ENCODE results near the gene ARL5A.
"Not testable (repeated sequence)": the region's sequence is repeated elsewhere in the genome, so short reads cannot be mapped to it uniquely, and the experiment has no call there.

The ARL5A gene, protein sequence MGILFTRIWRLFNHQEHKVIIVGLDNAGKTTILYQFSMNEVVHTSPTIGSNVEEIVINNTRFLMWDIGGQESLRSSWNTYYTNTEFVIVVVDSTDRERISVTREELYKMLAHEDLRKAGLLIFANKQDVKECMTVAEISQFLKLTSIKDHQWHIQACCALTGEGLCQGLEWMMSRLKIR

DNA sequence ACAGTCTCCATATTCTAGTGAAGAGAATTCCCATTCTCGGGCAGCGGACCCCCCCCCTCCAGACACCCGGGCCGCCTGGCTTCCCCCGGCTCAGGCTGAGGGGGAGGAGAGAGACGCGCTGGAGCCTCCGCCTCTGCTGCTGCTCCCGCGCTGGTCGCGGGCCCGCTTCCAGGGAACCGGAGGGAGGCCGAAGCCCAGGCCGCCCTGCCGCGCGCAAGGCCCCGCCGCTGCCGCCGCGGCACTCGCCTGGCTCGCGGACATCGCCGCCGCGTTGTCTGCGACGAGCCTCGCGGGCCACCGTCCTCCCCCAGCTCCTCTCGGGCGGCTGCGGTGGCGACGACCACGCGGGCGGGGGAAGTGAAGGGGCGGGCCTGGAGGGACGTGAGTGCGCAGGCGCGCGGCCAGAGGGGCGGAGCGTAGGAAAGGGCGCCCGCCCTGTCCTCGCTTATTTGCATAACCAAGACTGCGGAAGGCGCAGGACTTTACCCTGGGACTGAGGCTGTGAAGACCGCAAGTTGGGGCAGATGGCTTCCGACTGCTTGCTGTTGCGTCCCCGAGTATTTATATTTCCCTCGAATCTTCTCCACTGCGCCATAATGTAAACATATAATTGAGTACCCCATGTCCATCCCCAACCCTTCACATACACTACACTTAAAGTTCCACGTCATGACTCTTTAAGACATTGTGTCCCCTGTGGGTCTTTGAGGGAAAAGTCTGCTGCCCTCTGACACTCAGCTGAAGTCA, at the start of gene ARL5A:
Gene ARL5A, minus strand, starts transcription at position 279 of the 747 bp plus-strand sequence. Its CDS starts 245 bp downstream, at position 34.
- peak; percentile 86 to 93 for DNase-seq (ENCODE audit: low read depth in 2 of 2)

DNA sequence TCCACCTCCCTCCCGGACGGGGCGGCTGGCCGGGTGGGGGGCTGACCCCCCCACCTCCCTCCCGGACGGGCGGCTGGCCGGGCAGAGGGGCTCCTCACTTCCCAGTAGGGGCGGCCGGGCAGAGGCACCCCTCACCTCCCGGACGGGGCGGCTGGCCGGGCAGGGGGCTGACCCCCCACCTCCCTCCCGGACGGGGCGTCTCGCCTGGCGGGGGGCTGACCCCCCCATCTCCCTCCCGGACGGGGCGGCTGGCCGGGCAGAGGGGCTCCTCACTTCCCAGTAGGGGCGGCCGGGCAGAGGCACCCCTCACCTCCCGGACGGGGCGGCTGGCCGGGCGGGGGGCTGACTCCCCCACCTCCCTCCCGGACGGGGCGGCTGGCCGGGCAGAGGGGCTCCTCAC, 47.4 kb upstream of the ARL5A start:
- DNase-seq (ENCODE audit: low read depth in 2 of 2) = not testable (repeated sequence)

DNA sequence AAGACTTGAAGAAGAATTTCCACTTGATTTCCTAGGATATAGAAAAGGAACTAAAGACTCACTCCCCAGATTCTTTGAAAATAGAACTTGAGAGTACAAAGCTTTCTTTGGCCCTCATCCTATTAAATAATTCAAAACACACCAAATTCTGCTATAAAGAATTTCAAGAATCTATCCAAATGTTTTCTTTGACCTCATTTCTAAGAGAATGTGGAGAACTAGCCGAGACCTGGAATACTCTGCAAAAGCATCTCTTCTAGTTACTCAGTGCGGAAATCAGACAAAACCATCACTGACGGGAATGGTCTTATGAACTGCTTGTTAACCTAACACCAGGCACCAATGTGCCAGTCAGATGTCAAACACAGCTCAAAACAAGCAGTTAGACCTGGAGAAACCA, 44.2 kb upstream of the ARL5A start:
- no peak for DNase-seq (ENCODE audit: low read depth in 2 of 2)

DNA sequence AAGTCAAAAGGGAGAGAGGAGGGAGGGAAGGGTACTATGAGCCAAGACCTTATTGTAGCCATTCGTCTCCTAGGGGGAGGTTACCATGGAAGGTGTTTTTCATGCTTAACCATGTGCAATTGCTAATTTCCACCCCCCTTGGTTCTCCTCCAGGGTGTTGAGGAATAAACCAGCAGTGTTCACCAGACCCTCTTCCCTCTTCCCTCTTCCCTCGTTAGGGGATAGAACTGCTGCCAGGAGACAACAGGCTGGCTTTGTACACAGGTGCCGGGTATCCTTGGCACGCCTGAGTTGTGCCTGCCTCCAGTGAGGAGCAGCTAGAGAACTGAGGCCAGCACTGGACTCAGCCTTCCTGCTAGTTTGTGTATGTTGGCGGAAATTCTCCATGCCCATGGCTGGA, 41.1 kb upstream of the ARL5A start:
- DNase-seq (ENCODE audit: low read depth in 2 of 2) = no peak

DNA sequence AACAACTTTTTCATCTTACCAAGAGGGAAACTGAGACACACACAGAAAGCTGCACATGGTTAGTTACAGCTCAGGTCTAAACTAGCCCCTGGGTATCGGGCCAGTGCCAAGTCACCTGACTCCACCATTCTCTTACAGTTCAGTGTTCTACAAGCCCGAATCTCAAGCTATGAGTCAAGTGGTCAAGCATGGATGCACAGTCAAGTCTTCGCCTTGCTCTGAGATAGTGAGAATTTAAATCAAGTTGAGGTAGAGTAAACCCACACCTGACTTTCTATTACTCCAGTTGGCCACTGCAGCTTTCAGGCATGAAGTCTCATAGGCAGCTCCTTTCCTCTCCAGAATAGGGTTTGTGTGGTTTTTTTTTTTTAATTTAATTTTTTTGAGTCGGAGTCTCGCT, 34.5 kb upstream of the ARL5A start:
- no peak for DNase-seq (ENCODE audit: low read depth in 2 of 2)

DNA sequence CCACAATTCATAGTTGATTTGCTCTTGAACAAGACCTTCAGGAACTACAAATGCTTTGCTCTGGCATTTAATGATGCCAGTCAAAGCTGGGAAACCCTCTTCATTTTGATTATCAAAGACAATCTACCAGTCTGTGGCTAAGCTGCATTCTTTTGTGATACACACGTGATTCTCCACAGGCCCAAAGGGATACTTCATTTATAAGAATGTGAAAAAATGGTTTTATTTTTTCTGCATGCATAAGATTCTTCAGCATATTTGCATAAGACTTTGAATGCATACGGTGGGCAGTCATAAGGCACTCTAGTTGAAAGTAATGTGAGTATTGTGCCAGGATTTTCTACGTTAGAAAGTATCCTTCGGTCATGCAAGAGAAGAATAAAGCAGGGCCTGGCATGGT, 33.0 kb upstream of the ARL5A start:
- DNase-seq (ENCODE audit: low read depth in 2 of 2) = no peak

DNA sequence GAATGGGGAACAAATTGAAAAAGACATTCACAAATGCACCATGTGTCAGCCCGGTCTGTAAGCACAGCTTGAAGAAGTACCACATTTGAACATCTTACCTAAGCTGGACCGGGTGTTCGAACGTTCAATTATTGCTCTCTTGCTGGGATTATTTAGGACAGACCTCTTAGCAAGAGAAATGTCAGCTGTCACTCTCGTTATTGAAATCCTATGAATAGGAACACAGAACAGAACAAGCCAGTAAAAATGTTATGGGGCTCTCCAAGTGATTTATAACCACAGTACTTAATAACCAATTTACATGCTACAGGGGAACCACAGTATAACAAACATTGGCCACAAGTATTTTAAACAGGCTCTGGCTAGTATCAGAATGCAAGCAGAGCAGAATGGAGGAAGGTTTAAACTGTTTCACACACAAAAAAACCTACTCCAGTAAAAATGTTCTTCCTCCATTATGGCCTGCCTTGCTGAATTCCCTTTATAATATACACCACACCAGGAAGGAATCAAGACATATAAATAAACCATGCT, 32.5 kb upstream of the ARL5A start:
- no peak for DNase-seq (ENCODE audit: low read depth in 2 of 2)

DNA sequence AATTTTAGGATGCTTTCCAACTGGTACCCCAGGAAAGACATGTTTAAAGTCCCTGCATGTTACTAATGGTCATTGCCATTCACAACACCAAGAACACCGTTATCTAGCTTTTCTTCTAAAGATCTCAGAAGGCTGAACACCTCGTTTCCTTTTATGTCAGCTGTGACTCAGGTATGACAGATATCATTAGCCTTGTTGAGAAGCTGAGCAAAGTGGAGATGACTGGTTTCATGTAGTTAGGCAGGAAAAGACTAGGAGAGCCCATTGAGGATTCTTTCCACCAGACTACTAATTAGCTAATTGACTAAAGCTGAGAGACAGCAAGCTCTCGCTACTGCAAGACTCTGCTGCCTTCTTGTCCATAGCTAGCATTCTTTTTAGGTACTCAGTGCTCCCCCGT, 32.0 kb upstream of the ARL5A start:
- no peak for DNase-seq (ENCODE audit: low read depth in 2 of 2)

DNA sequence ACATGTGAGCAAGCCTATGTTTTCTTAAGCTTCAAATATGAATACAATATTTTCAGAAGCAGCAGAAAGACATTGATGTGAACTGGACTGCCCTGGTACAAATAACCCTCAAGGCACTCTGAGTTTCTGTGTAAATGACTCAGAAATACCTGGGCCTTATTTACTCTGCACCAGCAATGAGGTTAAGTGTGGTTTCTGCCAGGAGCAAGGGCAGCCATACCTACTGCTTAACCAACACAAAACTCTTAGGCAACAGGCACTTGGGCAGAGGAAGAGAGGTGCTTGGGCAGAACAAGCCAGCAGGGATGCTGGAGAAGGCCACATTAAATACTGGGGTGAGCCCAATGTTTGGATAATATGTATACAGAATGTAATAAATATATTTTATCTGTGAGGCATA, 29.4 kb upstream of the ARL5A start:
- DNase-seq (ENCODE audit: low read depth in 2 of 2) = no peak

DNA sequence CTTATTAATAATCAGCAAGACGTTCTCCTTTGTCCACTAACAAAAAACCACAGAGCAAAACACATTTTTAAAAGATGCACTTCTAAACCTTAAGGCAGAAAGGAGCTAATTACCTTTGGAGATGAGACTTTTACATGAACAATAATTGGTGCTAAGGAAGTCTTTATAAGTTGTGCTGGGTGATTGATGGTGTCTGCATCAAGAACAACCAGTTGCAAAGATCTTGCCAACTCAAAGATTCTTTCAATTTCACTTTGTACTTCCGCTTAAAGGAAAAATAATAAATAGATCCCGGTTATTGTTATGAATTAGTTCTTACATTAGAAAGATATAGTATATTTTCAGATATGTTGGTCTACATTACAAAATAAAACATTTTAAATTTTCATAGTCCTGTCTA, 26.9 kb upstream of the ARL5A start:
- DNase-seq (ENCODE audit: low read depth in 2 of 2) = no peak

DNA sequence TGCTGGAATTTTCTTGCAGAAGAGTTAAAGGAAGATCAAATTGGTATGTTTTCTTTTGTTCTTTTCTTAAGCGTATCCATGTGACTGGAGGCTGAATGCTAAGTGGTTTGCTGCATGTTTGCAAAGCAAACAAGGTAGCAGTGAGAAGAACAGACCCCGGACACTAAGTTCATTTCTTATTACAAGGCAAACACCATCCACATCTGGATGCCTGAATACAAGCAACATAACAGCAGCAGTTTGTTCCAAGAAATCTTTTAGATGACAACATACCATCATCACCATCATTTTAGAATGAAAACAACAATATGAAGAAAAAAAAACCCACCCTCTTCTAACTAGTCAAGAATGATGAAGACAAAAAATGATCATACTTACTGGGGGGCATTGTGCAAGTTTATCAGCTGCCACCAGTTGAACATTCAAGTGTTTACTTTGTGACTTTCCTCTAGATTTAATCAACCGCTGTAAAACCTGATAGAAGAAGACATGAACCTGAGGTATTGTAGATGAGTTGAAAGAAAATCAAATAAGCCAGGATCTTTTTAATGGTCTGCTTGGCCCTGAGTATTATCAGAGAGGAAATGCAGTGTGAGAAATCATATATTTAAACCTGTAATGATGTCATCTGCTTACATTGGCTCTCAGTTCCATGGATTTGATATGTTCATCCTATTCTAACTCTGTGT, 25.0 kb upstream of the ARL5A start:
- no peak for DNase-seq (ENCODE audit: low read depth in 2 of 2)

DNA sequence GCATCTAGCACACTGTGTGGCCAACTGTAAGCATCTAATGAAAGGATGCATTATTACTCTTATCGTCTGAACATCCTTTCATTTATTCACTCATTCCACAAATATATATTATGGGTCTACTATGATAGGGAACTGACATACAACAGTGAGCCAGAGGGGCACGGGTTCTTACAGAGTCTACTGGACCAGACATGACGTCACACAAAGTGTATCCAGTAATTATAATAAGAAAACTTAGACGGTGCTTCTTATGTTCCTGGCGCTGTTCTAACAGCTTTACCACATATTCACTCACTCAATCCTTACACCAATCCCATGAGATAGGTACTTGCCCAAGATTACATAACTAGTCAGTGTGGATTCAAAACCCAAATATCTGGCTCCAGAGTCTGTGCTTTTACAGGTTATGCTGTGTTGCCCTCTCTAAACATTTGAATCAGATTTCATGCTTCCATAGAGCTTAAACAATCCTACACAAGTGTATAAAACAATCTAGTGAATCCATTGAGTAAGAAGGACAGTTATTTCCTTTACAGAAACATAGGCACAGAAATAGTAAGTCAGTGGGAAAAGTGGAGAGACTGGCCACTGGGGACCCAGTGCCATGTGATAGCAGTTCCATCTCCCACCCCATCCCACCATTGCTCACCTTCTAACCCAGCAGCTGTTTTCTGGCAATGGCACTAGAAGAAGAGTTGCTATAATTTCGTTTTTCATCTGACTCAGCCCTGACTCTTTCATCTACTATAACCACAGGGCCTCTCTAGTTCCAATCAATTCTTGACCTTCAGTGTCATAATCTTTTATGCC, 24.2 kb upstream of the ARL5A start:
- DNase-seq (ENCODE audit: low read depth in 2 of 2) = no peak

DNA sequence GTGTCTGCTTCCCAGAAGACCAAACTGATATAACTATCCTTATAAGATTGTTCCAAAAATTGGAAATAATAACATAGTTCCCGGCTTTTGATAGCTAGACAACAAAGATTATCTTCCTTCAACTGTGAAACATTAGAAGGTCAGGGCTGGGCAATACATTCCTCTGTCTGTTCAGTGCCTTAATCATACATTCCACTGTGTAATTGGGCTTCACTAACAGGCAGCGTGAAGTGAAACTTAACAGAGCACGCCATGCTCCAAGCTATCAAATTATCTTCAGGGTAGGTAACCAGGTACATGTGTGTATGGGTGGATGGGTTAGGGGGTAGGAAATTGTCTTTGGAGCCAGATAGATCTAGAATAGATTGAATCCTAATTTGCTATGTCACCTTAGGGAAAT, 23.5 kb upstream of the ARL5A start:
- DNase-seq (ENCODE audit: low read depth in 2 of 2) = no peak

DNA sequence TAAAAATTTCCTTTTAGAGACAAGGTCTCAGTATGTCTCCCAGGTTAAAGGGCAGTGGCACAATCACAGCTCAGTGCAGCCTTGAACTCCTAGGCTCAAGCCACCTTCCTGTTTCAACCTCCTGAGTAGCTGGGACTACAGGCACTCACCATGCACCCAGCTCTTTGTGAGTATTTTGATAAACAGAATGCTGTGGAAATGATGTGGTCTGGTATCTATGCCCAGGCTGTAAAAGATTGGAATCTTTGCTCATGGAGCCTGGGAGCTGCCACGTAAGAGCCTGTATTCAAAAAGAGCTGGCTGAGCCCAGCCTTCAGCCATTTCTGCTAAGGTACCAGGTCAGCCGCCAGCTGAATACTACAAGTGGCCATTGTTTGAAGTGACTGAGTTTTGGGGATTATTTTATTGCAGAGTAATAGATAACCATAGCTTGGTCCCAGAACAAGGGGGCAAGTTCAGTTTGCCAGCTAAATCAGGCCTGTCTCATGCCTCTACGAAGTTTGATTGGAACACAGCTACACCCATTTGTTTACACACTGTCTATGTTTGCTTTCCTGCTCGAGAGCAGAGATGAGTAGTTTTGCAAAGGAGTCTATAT, 21.3 kb upstream of the ARL5A start:
- DNase-seq (ENCODE audit: low read depth in 2 of 2) = no peak

DNA sequence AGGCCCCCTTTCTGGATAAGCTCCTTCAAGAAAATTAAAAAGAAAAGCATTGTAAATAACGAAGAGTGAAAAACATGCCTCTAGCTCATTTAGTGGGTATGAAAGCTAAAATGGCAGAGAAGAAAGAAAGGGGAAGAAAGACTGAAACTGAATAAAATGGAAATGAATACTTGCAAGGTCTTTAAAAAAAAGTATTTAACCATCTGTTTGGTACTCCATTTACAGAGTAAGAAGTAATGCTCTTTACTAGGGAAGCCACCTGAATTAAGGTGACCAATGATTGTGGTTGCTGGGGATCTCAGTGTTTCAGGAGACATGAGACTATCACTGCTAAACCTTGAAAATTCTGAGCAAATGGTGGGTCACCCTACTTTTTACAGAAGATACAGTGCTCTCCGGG, 17.7 kb upstream of the ARL5A start:
- DNase-seq (ENCODE audit: low read depth in 2 of 2) = no peak

DNA sequence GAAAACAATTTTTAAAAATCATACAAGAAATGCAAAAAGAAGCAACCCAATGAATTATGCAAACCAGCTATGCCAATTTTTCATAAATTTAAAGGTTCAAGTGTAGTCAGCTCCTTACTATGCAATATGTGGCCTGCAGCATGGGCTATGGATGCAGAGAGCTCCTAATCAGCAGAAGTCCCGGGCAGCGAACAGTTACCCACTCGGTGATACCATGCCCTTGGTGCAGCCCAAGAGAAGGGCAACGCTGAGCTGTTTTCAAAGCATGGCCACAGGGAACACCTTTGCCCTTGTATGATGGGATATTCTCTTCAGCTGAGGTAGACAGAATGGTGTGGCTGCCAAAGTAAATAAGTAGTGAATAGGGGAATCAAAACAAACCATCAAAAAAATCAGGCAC, 17.3 kb upstream of the ARL5A start:
- no peak for DNase-seq (ENCODE audit: low read depth in 2 of 2)

DNA sequence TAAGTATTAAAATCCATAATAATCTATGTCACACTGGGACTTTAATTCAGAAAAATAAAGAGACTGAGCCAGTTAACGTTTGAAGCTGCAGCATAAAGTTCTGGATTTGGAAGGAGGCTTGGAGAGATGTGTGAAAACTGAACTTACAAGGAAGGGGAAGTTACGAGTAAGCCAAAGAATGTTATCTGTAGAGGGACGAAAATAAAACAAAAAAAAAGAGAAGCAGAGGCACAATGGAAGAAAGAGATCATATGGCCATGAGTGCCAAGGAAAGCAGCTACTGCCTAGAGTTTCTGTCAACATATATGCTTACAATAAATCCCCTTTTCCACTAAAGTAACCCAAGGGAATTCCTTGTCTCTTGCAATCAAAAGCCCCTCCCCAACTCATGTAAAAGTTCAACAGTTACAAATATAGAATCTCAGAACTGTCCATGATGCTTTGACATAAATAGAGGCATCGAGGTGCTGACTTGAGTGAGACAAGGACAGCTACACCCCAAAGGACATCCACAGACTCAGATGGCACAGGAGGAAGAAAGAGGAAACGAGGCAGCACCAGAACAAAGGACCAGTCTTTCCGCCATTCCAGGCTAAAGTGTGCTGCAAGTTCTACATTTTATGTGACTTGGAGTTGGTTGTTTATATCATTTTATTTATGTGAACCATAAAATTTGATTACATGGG, 16.1 kb upstream of the ARL5A start:
- no peak for DNase-seq (ENCODE audit: low read depth in 2 of 2)

DNA sequence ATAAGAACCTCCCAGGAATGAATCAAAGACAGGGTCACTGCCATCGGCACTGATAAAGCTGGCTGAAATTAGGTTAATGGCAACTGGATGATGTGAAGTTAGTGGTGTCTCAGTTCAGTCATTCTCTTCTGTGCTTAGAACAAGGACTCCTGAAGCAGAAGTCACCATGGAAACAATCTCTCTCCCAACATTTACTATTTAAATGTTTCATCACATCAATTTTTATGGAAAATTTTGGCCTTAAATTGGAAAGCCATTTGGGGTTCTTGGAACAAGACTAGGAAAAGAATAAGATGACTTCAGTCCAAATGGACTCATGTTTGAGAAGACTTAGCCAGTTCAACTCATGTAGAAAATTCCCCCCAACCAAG, 15.5 kb upstream of the ARL5A start:
- DNase-seq (ENCODE audit: low read depth in 2 of 2) = no peak

DNA sequence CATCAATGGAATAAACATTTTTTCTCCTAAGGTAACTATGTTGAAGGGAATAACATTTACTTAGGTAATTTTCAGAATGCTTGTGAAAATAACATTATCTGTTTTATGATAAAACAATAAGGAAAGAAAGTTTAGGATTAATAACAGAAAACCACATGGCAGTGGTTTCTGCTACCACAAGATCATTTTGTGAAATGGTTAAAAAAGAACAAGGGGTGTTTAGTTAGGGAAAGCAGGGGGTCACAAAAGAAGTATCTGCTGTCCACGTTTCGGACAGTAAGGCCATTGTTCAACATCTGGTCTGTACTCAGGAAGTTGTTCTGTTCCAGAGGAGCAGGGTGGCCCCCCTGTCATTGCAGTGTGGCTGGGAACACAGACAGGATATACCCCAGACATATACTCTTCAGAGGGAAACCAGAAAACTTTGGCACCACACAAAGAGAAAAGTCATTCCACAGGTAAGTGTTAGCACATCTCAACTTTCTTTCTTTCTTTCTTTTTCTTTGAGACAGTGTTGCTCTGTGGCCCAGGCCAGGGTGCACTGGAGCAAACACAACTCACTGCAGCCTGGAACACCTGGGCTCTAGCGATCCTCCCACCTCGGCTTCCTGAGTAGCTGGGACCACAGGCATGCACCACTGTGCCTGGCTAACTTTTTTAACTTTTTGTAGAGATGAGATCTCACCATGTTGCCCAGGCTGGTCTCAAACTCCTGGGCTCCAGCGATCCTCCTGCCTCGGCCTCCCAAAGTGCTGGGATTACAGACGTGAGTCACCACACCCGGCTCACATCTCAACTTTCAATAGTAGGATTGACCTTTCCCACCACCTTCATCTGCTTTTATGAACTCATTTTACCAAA, 14.8 kb upstream of the ARL5A start:
- DNase-seq (ENCODE audit: low read depth in 2 of 2) = no peak

DNA sequence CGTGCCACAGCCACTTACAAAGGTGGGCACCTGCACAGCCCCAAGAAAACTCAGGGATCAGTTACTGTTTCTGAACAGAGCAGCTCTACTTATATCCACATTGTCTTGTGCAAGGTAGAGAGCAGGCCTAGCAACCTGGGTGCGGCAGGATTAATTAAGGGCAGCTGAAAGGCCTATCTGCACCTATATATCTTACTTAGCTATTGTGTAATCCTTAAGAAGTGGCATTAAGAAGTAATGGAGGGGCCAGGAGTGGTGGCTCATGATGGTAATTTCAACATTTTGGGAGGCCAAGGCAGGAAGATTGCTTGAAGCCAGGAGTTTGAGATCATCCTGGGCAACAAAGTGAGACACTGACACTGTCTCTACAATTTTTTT, 12.8 kb upstream of the ARL5A start:
- no peak for DNase-seq (ENCODE audit: low read depth in 2 of 2)

Data from stimulated activated CD8-positive, alpha-beta memory T cell treated with anti-CD3 and anti-CD28 coated beads, Interleukin-15, amount 100 ng/mL, for 4 hours (primary cell).